Liver (tissue), 9 donors: ENCODE measurements around the gene COQ8A. TPM values are rescaled to one million over a fixed set of nuclear protein-coding genes. Genes with fewer than 3 reads are reported as not detected.
A peak's percentile ranks its signal among the peaks of the same experiment; 100 is the strongest.

Experiments
- DNase-seq: peaks from one replicate; pipeline ENCODE4 v3.0.0-alpha.2; 2017; ENCODE audit warnings: low spot score
- H3K27ac ChIP-seq, 2 donors: one replicate each; pipeline ENCODE4 v1.7.0; 2013; ENCODE audit warnings: inconsistent platforms in 2 of 2, low read length in 2 of 2, control low read depth in 1 of 2, low read depth in 1 of 2, mild to moderate bottlenecking in 1 of 2
- H3K27me3 ChIP-seq, 4 donors: one replicate each; pipeline versions ENCODE4 v1.6.1 to v1.7.0; 2013; ENCODE audit warnings: low read length in 3 of 4, inconsistent platforms in 1 of 4, mild to moderate bottlenecking in 1 of 4, moderate library complexity in 1 of 4; ENCODE audit not compliant: control insufficient read depth in 4 of 4, insufficient read depth in 4 of 4
- H3K36me3 ChIP-seq, 4 donors: one replicate each; pipeline versions ENCODE4 v1.6.1 to v1.7.0; 2013; ENCODE audit warnings: low read length in 3 of 4, mild to moderate bottlenecking in 3 of 4, low read depth in 1 of 4, moderate library complexity in 1 of 4; ENCODE audit not compliant: control insufficient read depth in 4 of 4, insufficient read depth in 3 of 4
- H3K4me1 ChIP-seq, 4 donors: one replicate each; pipeline versions ENCODE4 v1.6.1 to v1.7.0; 2013; ENCODE audit warnings: low read length in 3 of 4, mild to moderate bottlenecking in 3 of 4, moderate library complexity in 1 of 4; ENCODE audit not compliant: control insufficient read depth in 4 of 4, insufficient read depth in 4 of 4
- H3K4me3 ChIP-seq, 3 donors: one replicate each; pipeline versions ENCODE4 v1.6.1 to v1.7.0; 2013; ENCODE audit warnings: low read length in 3 of 3, control low read depth in 1 of 3, low read depth in 1 of 3, mild to moderate bottlenecking in 1 of 3
- H3K9ac ChIP-seq, 2 donors: one replicate each; pipeline ENCODE4 v1.7.0; 2013; ENCODE audit warnings: low read length in 2 of 2, mild to moderate bottlenecking in 2 of 2, moderate library complexity in 2 of 2, control low read depth in 1 of 2, low read depth in 1 of 2
- H3K9me3 ChIP-seq, 4 donors: one replicate each; pipeline versions ENCODE4 v1.6.1 to v1.7.0; 2013; ENCODE audit warnings: low read length in 3 of 4; ENCODE audit not compliant: control insufficient read depth in 4 of 4
- EGR1 ChIP-seq, 2 donors: IDR thresholded peaks; 2 replicates each; pipeline ENCODE4 v1.6.1; 2016 to 2018; ENCODE audit warnings: antibody characterized with exemption in 2 of 2, low read depth in 2 of 2
- FOXA1 ChIP-seq: IDR thresholded peaks from 2 replicates; pipeline ENCODE4 v1.6.1; 2016; ENCODE audit warnings: antibody characterized with exemption
- FOXA2 ChIP-seq: IDR thresholded peaks from 2 replicates; pipeline ENCODE4 v1.6.1; 2016; ENCODE audit warnings: antibody characterized with exemption
- GABPA ChIP-seq, 2 donors: IDR thresholded peaks in 1 of 2; conservative IDR thresholded peaks in 1 of 2; 2 replicates each; pipeline ENCODE4 v1.6.1; 2016; ENCODE audit warnings: antibody characterized with exemption in 2 of 2, mild to moderate bottlenecking in 1 of 2, moderate library complexity in 1 of 2
- HNF4A ChIP-seq, 2 donors: conservative IDR thresholded peaks; 2 replicates each; pipeline ENCODE4 v1.6.1; 2016; ENCODE audit warnings: antibody characterized with exemption in 2 of 2, mild to moderate bottlenecking in 2 of 2
- HNF4G ChIP-seq: IDR thresholded peaks from 2 replicates; pipeline ENCODE4 v1.6.1; 2016; ENCODE audit warnings: antibody characterized with exemption
- JUND ChIP-seq, 2 donors: IDR thresholded peaks; 2 replicates each; pipeline ENCODE4 v1.6.1; 2016; ENCODE audit warnings: antibody characterized with exemption in 2 of 2
- NR2F2 ChIP-seq: IDR thresholded peaks from 2 replicates; pipeline ENCODE4 v1.6.1; 2016; ENCODE audit warnings: antibody characterized with exemption
- RAD21 ChIP-seq, 2 donors: IDR thresholded peaks; 2 replicates each; pipeline ENCODE4 v1.6.1; 2016; ENCODE audit warnings: antibody characterized with exemption in 2 of 2, mild to moderate bottlenecking in 2 of 2
- RXRA ChIP-seq, 2 donors: IDR thresholded peaks; 2 replicates each; pipeline ENCODE4 v1.6.1; 2017 to 2018; ENCODE audit warnings: antibody characterized with exemption in 2 of 2, mild to moderate bottlenecking in 1 of 2
- SP1 ChIP-seq: IDR thresholded peaks from 2 replicates; pipeline ENCODE4 v1.6.1; 2018; ENCODE audit warnings: antibody characterized with exemption, mild to moderate bottlenecking
- TAF1 ChIP-seq: conservative IDR thresholded peaks from 2 replicates; pipeline ENCODE4 v1.6.1; 2016; ENCODE audit warnings: antibody characterized with exemption, mild to moderate bottlenecking
- YY1 ChIP-seq: IDR thresholded peaks from 2 replicates; pipeline ENCODE4 v1.6.1; 2016; ENCODE audit warnings: antibody characterized with exemption, mild to moderate bottlenecking
- whole genome bisulfite sequencing: extraction: QIAGEN DNeasy Blood & Tissue Kit; methylation state at CpG from one replicate; pipeline ENCODE4 v1.1.7; 2013; 5-methylcytosine and 5-hydroxymethylcytosine counted together
- polyA plus RNA-seq, 2 donors: library from polyadenylated mRNA; stranded (reverse) in 1 of 2; unstranded in 1 of 2; fragments of 200-250 nt in 1 of 2; fragments of >200 nt in 1 of 2; fragmentation: Nextera tagmentation in 1 of 2; extraction: Ambion mirVana in 1 of 2; gene quantifications; one replicate each; pipeline versions ENCODE4 v1.2.1 to v1.2.3, GENCODE V29; 2013 to 2015
- total RNA-seq, 2 donors: library from RNA; depleted of rRNA; stranded (reverse); fragments of >200 nt; gene quantifications; one replicate each; pipeline ENCODE4 v1.2.3, GENCODE V29; 2014
- TF ChIP-seq, protein P1 (sequence below): IDR thresholded peaks from 2 replicates; pipeline ENCODE4 v1.6.1; 2016; ENCODE audit warnings: antibody characterized with exemption, mild to moderate bottlenecking
- TF ChIP-seq, protein P2 (sequence below): IDR thresholded peaks from 2 replicates; pipeline ENCODE4 v1.6.1; 2016; ENCODE audit warnings: antibody characterized with exemption
- TF ChIP-seq, protein P3 (sequence below): IDR thresholded peaks from 2 replicates; pipeline ENCODE4 v1.6.1; 2016; ENCODE audit warnings: antibody characterized with exemption
- TF ChIP-seq, protein P4 (sequence below): IDR thresholded peaks from 2 replicates; pipeline ENCODE4 v1.6.1; 2016; ENCODE audit warnings: antibody characterized with exemption
- TF ChIP-seq, protein P5 (sequence below): fragments of 150-350 bp; IDR thresholded peaks from 2 replicates; pipeline ENCODE4 v1.5.1; 2017; ENCODE audit warnings: improper control_type of control experiment, low read depth, low read length; ENCODE audit not compliant: missing input control
- donor health status: healthy.
- donor health status: healthy.
- donor health status: healthy.
- donor health status: healthy.
- donor health status: healthy.

COQ8A gene
- total and polyA plus RNA-seq, 4 donors, result 24.4 to 60.0 (median 54.9) TPM

- Histone ChIP-seq H3K9ac (no peak overlapping the region), H3K4me3 (no peak overlapping the region), H3K27ac (no peak overlapping the region), H3K9me3 (no peaks in the 10 kb centered on the region), H3K36me3 (peaks cover 0 to 12% (median 4%) of the 10 kb centered on the region in 4 donors), H3K4me1 (peaks cover 36 to 75% (median 63%) of the 10 kb centered on the region in 4 donors), H3K27me3 (no peaks in the 10 kb centered on the region)
- WGBS, result 93% methylated on average over 21 of the region's 21 CpGs
- TF ChIP-seq, protein P1, sequence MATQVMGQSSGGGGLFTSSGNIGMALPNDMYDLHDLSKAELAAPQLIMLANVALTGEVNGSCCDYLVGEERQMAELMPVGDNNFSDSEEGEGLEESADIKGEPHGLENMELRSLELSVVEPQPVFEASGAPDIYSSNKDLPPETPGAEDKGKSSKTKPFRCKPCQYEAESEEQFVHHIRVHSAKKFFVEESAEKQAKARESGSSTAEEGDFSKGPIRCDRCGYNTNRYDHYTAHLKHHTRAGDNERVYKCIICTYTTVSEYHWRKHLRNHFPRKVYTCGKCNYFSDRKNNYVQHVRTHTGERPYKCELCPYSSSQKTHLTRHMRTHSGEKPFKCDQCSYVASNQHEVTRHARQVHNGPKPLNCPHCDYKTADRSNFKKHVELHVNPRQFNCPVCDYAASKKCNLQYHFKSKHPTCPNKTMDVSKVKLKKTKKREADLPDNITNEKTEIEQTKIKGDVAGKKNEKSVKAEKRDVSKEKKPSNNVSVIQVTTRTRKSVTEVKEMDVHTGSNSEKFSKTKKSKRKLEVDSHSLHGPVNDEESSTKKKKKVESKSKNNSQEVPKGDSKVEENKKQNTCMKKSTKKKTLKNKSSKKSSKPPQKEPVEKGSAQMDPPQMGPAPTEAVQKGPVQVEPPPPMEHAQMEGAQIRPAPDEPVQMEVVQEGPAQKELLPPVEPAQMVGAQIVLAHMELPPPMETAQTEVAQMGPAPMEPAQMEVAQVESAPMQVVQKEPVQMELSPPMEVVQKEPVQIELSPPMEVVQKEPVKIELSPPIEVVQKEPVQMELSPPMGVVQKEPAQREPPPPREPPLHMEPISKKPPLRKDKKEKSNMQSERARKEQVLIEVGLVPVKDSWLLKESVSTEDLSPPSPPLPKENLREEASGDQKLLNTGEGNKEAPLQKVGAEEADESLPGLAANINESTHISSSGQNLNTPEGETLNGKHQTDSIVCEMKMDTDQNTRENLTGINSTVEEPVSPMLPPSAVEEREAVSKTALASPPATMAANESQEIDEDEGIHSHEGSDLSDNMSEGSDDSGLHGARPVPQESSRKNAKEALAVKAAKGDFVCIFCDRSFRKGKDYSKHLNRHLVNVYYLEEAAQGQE, result no peak
- TF ChIP-seq GABPA (IDR thresholded peaks at IDR 0.05 in 1 of 2, conservative IDR thresholded peaks at IDR 0.05 in 1 of 2), result no peak
- no peak for TF ChIP-seq SP1
- TF ChIP-seq, protein P2, sequence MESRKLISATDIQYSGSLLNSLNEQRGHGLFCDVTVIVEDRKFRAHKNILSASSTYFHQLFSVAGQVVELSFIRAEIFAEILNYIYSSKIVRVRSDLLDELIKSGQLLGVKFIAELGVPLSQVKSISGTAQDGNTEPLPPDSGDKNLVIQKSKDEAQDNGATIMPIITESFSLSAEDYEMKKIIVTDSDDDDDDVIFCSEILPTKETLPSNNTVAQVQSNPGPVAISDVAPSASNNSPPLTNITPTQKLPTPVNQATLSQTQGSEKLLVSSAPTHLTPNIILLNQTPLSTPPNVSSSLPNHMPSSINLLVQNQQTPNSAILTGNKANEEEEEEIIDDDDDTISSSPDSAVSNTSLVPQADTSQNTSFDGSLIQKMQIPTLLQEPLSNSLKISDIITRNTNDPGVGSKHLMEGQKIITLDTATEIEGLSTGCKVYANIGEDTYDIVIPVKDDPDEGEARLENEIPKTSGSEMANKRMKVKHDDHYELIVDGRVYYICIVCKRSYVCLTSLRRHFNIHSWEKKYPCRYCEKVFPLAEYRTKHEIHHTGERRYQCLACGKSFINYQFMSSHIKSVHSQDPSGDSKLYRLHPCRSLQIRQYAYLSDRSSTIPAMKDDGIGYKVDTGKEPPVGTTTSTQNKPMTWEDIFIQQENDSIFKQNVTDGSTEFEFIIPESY, result no peak
- TF ChIP-seq, protein P3, sequence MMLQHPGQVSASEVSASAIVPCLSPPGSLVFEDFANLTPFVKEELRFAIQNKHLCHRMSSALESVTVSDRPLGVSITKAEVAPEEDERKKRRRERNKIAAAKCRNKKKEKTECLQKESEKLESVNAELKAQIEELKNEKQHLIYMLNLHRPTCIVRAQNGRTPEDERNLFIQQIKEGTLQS, result no peak
- TF ChIP-seq RXRA (IDR thresholded peaks at IDR 0.05), result no peak
- TF ChIP-seq FOXA2, result no peak
- TF ChIP-seq, protein P4, sequence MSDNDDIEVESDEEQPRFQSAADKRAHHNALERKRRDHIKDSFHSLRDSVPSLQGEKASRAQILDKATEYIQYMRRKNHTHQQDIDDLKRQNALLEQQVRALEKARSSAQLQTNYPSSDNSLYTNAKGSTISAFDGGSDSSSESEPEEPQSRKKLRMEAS, result no peak
- TF ChIP-seq YY1, result no peak
- TF ChIP-seq TAF1, result no peak
- TF ChIP-seq, protein P5, sequence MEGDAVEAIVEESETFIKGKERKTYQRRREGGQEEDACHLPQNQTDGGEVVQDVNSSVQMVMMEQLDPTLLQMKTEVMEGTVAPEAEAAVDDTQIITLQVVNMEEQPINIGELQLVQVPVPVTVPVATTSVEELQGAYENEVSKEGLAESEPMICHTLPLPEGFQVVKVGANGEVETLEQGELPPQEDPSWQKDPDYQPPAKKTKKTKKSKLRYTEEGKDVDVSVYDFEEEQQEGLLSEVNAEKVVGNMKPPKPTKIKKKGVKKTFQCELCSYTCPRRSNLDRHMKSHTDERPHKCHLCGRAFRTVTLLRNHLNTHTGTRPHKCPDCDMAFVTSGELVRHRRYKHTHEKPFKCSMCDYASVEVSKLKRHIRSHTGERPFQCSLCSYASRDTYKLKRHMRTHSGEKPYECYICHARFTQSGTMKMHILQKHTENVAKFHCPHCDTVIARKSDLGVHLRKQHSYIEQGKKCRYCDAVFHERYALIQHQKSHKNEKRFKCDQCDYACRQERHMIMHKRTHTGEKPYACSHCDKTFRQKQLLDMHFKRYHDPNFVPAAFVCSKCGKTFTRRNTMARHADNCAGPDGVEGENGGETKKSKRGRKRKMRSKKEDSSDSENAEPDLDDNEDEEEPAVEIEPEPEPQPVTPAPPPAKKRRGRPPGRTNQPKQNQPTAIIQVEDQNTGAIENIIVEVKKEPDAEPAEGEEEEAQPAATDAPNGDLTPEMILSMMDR, result no peak
- peak; percentile 19 for DNase-seq
These were observed 37.0 kb downstream of the COQ8A start for GRCh38 chr1:226976978-226977642.

- Histone ChIP-seq H3K9ac (no peak overlapping the region), H3K36me3 (peaks cover 0 to 20% (median 8%) of the 10 kb centered on the region in 4 donors), H3K27ac (no peak overlapping the region), H3K4me3 (no peak overlapping the region), H3K4me1 (peaks cover 34 to 70% (median 60%) of the 10 kb centered on the region in 4 donors), H3K27me3 (no peaks in the 10 kb centered on the region), H3K9me3 (no peaks in the 10 kb centered on the region)
- DNase-seq, result peak; percentile 16
- 95% methylated on average over 20 of the region's 20 CpGs for WGBS
- TF ChIP-seq, protein P3, result no peak
- TF ChIP-seq HNF4G (no peak), HNF4A (conservative IDR thresholded peaks at IDR 0.05) (no peak), FOXA2 (no peak), SP1 (no peak), EGR1 (IDR thresholded peaks at IDR 0.05; ENCODE audit: low read depth in 2 of 2) (no peak), RAD21 (IDR thresholded peaks at IDR 0.05) (no peak), FOXA1 (no peak), JUND (IDR thresholded peaks at IDR 0.05) (no peak), NR2F2 (no peak)
- TF ChIP-seq, protein P4, result no peak
- TF ChIP-seq, protein P1, result no peak
These were observed 37.7 kb downstream of the COQ8A start for GRCh38 chr1:226977643-226978431.
